B cell (primary cell): ENCODE results near the gene TFF3. TPM values are rescaled to one million over a fixed set of nuclear protein-coding genes. Genes with fewer than 3 reads are reported as not detected.

Experiments used
- ATAC-seq: fragments of 200-7000 bp; cut with Tn5 transposase; one replicate; pipeline ENCODE4 v1.10.0; 2021; ENCODE audit warnings: low read depth, mild to moderate bottlenecking, moderate number of reproducible peaks, moderate library complexity
- CTCF ChIA-PET: fragments of 350-600 bp; sonication (Branson Sonifier 250); formaldehyde crosslinking; loops from one replicate; lab custom pipeline; 2021; ENCODE audit warnings: antibody characterized with exemption, inconsistent platforms; lab: Charles Lee
- POLR2A ChIA-PET: fragments of 350-600 bp; sonication (Branson Sonifier 250); formaldehyde crosslinking; loops from one replicate; lab custom pipeline; 2021; ENCODE audit warnings: antibody characterized with exemption; lab: Charles Lee
- DNase-seq: peaks from one replicate; pipeline ENCODE4 v3.0.0; 2013
- H2AFZ ChIP-seq: 2 replicates; pipeline ENCODE4 v1.6.1; 2012; ENCODE audit warnings: mild to moderate bottlenecking, low read depth, low read length; ENCODE audit not compliant: insufficient read depth, poor library complexity, severe bottlenecking
- H3K27ac ChIP-seq, 2 donors: 1 replicate in 1 of 2; 2 replicates in 1 of 2; pipeline ENCODE4 v1.5.1; 2012 to 2013; ENCODE audit warnings: low read length in 2 of 2, mild to moderate bottlenecking in 2 of 2, moderate library complexity in 1 of 2
- H3K27me3 ChIP-seq, 4 experiments: fragments of 200-600 bp in 1 of 4; sonication (generic) in 1 of 4; replicated peaks in 1 of 4; 1 replicate in 2 of 4; 2 replicates in 2 of 4; pipeline versions ENCODE4 v1.6.1 to v1.7.0; 2013 to 2016; ENCODE audit warnings: low read length in 3 of 4, mild to moderate bottlenecking in 2 of 4, mixed read lengths in 1 of 4, moderate library complexity in 1 of 4; ENCODE audit not compliant: insufficient read depth in 4 of 4, control insufficient read depth in 3 of 4; ENCODE audit errors: control extremely low read depth in 1 of 4
- H3K36me3 ChIP-seq, 2 experiments: replicated peaks in 1 of 2; 1 replicate in 1 of 2; 2 replicates in 1 of 2; pipeline versions ENCODE4 v1.6.1 to v1.7.1; 2013; ENCODE audit warnings: low read length in 1 of 2; ENCODE audit not compliant: insufficient read depth in 2 of 2, control insufficient read depth in 1 of 2; ENCODE audit errors: control extremely low read depth in 1 of 2, extremely low read depth in 1 of 2
- H3K4me1 ChIP-seq, 2 donors: fragments of 200-600 bp in 1 of 2; sonication (generic) in 1 of 2; 1 replicate in 1 of 2; 2 replicates in 1 of 2; pipeline versions ENCODE4 v1.5.1 to v1.6.1; 2013 to 2017; ENCODE audit warnings: low read length in 2 of 2; ENCODE audit not compliant: control insufficient read depth in 2 of 2, insufficient read depth in 2 of 2
- H3K4me2 ChIP-seq: replicated peaks from 2 replicates; pipeline ENCODE3; 2012; ENCODE audit warnings: mild to moderate bottlenecking, low read depth, low read length; ENCODE audit not compliant: poor library complexity, severe bottlenecking
- H3K4me3 ChIP-seq, 5 experiments: fragments of 200-600 bp in 1 of 5; sonication (generic) in 1 of 5; 1 replicate in 3 of 5; 2 replicates in 2 of 5; pipeline versions ENCODE4 v1.5.1 to v1.7.0; 2011 to 2016; ENCODE audit warnings: low read length in 4 of 5, mild to moderate bottlenecking in 4 of 5, low read depth in 2 of 5, control low read depth in 1 of 5, moderate library complexity in 1 of 5; ENCODE audit not compliant: insufficient read depth in 1 of 5; ENCODE audit errors: control extremely low read depth in 1 of 5, extremely low read depth in 1 of 5
- H3K79me2 ChIP-seq: fragments of 200-600 bp; sonication (generic); one replicate; pipeline ENCODE4 v1.6.0; 2016; ENCODE audit warnings: low read length; ENCODE audit not compliant: control insufficient read depth, insufficient read depth
- H3K9ac ChIP-seq: fragments of 200-600 bp; sonication (generic); 2 replicates; pipeline ENCODE4 v1.6.1; 2017; ENCODE audit warnings: mild to moderate bottlenecking, low read length, moderate library complexity
- H3K9me3 ChIP-seq, 3 donors: one replicate each; pipeline versions ENCODE4 v1.6.1 to v1.7.1; 2013; ENCODE audit warnings: low read length in 2 of 3; ENCODE audit not compliant: control insufficient read depth in 2 of 3, insufficient read depth in 1 of 3; ENCODE audit errors: control extremely low read depth in 1 of 3
- H4K20me1 ChIP-seq: 2 replicates; pipeline ENCODE4 v1.6.0; 2012; ENCODE audit warnings: mild to moderate bottlenecking, low read length; ENCODE audit not compliant: insufficient read depth, control insufficient read depth, poor library complexity, severe bottlenecking
- H3K27ac Mint-ChIP-seq: one replicate; pipeline ENCODE4 v1.8.0; 2021; ENCODE audit warnings: mixed read lengths
- H3K27me3 Mint-ChIP-seq: one replicate; pipeline ENCODE4 v1.8.0; 2021; ENCODE audit warnings: mixed read lengths
- H3K4me1 Mint-ChIP-seq: one replicate; pipeline ENCODE4 v1.8.0; 2021; ENCODE audit warnings: mixed read lengths
- H3K4me3 Mint-ChIP-seq: one replicate; pipeline ENCODE4 v1.8.0; 2021; ENCODE audit warnings: mixed read lengths
- H3K9me3 Mint-ChIP-seq: one replicate; pipeline ENCODE4 v1.8.0; 2022; ENCODE audit warnings: mixed read lengths; ENCODE audit not compliant: insufficient read depth
- CTCF ChIP-seq: fragments of 200-600 bp; IDR thresholded peaks from one replicate; pipeline ENCODE4 v1.8.0; 2022; ENCODE audit warnings: antibody characterized with exemption, mild to moderate bottlenecking
- EZH2 ChIP-seq: IDR thresholded peaks from 2 replicates; pipeline ENCODE4 v1.6.1; 2012; ENCODE audit warnings: borderline replicate concordance, low read depth, mild to moderate bottlenecking, moderate library complexity, low read length; ENCODE audit not compliant: insufficient read depth, poor library complexity, severe bottlenecking
- WGBS: methylation state at CpG from one replicate; pipeline ENCODE4 v1.1.5; 2013; ENCODE audit warnings: missing lambda C conversion rate; ENCODE audit not compliant: insufficient coverage; 5-methylcytosine and 5-hydroxymethylcytosine counted together
- intact Hi-C: fragments of 100-400 bp; cut with micrococcal nuclease; formaldehyde crosslinking; loops from one replicate; pipeline ENCODE4 v1.10.0; 2022
- polyA plus RNA-seq: library from polyadenylated mRNA; depleted of rRNA; stranded (reverse); fragments of >200 nt; gene quantifications from 2 replicates; pipeline ENCODE4 v1.2.3, GENCODE V29; 2012
- total RNA-seq, 2 donors: library from RNA; stranded (reverse); fragments of 120-200 nt in 1 of 2; gene quantifications; 1 replicate in 1 of 2; 2 replicates in 1 of 2; pipeline versions ENCODE4 v1.2.3 to v1.2.4, GENCODE V29; 2013 to 2022

Gene TFF3
- total and polyA plus RNA-seq, 2 donors (not counting 1 experiment from before 2014, with no cell fraction given): not detected

- Mint-ChIP-seq H3K9me3 (peaks cover 10% of the 10 kb centered on the region), H3K27me3 (peaks cover 37% of the 10 kb centered on the region), H3K4me3 (no peak overlapping the region), H3K4me1 (no peaks in the 10 kb centered on the region), H3K27ac (no peak overlapping the region)
- Histone ChIP-seq H3K4me1 (no peaks in the 10 kb centered on the region), H3K4me3 (no peak overlapping the region), H3K27ac (no peak overlapping the region), H4K20me1 (no peaks in the 10 kb centered on the region), H3K36me3 (no peaks in the 10 kb centered on the region), H3K79me2 (no peaks in the 10 kb centered on the region), H3K9me3 (peaks cover 10 to 26% (median 16%) of the 10 kb centered on the region in 3 donors), H2AFZ (no peak overlapping the region), H3K27me3 (peaks cover 0 to 21% (median 3%) of the 10 kb centered on the region in 4 experiments), H3K9ac (no peak overlapping the region), H3K4me2 (no peak overlapping the region)
- CTCF ChIA-PET: no interaction called here
- 72% methylated on average over 5 of the region's 6 CpGs for WGBS
- no peak for ATAC-seq
- TF ChIP-seq EZH2 (no peak), CTCF (no peak)
- DNase-seq: no peak
- intact Hi-C loops: no loop called here
- POLR2A ChIA-PET: no interaction called here
Observed at GRCh38 chr21:42356650-42357049, 41.4 kb upstream of the TFF3 start.

GRCh38 chr21:42356046-42356445 lies 40.8 kb upstream of the TFF3 start:
- Mint-ChIP-seq H3K9me3 (peaks cover 10% of the 10 kb centered on the region), H3K27ac (no peak overlapping the region), H3K4me1 (no peaks in the 10 kb centered on the region), H3K27me3 (peaks cover 35% of the 10 kb centered on the region), H3K4me3 (no peak overlapping the region)
- Histone ChIP-seq H4K20me1 (no peaks in the 10 kb centered on the region), H3K27ac (no peak overlapping the region), H3K79me2 (no peaks in the 10 kb centered on the region), H3K4me2 (no peak overlapping the region), H3K9me3 (peaks cover 10 to 26% (median 16%) of the 10 kb centered on the region in 3 donors), H3K4me3 (no peak overlapping the region), H2AFZ (no peak overlapping the region), H3K36me3 (no peaks in the 10 kb centered on the region), H3K4me1 (no peaks in the 10 kb centered on the region), H3K27me3 (peaks cover 0 to 20% (median 3%) of the 10 kb centered on the region in 4 experiments), H3K9ac (no peak overlapping the region)
- no peak for TF ChIP-seq CTCF
- TF ChIP-seq EZH2: no peak
- ChIA-PET POLR2A (no interaction called here), CTCF (no interaction called here)
- WGBS: 95% methylated on average over 2 of the region's 2 CpGs
- DNase-seq: no peak
- no peak for ATAC-seq
- intact Hi-C loops: no loop called here
